HepG2 (cell line): Measurements from ENCODE around the gene CDCP1. TPM values are rescaled to one million over a fixed set of nuclear protein-coding genes. Genes with fewer than 3 reads are reported as not detected.

Source experiments
- ATAC-seq: fragments of 200-7000 bp; cut with Tn5 transposase; 3 replicates; pipeline ENCODE4 v1.9.1; 2020; ENCODE audit warnings: mild to moderate bottlenecking, moderate library complexity
- BruUV-seq: library from RNA; stranded (reverse); fragments of 400-500 nt; replicated peaks from 2 replicates; lab custom pipeline; 2021; lab: Mats Ljungman, UMichigan
- CTCF ChIA-PET: fragments of 300-600 bp; formaldehyde crosslinking; extraction: SDS; loops from one replicate; lab custom pipeline; 2021; ENCODE audit warnings: low total read pairs, inconsistent platforms, low intra/inter-chr PET ratio; lab: Yijun Ruan, JAX
- POLR2A ChIA-PET: fragments of 350-600 bp; sonication (Branson Sonifier 250); formaldehyde crosslinking; loops from one replicate; lab custom pipeline; 2020; ENCODE audit warnings: antibody characterized with exemption, inconsistent platforms; lab: Yijun Ruan, JAX
- DNase-seq: peaks from one replicate; pipeline ENCODE4 v3.0.0-alpha.2; 2015; ENCODE audit warnings: low spot score
- FAIRE-seq: peaks from 3 replicates; lab custom pipeline; 2011; peaks lifted over from hg19 to GRCh38; lab: Jason Lieb, UNC
- H2AFZ ChIP-seq: one replicate; pipeline ENCODE4 v1.6.1; 2011; ENCODE audit warnings: low read length, inconsistent platforms
- H3K27ac ChIP-seq: fragments of 300-600 bp; 3 replicates; pipeline ENCODE4 v1.8.0; 2011; ENCODE audit warnings: mixed run types, mild to moderate bottlenecking, mixed read lengths, low read length, inconsistent platforms; ENCODE audit not compliant: insufficient read depth; ENCODE audit errors: extremely low read length
- H3K27me3 ChIP-seq, 2 experiments: fragments of 200-600 bp in 1 of 2; 2 replicates in 1 of 2; 3 replicates in 1 of 2; pipeline versions ENCODE4 v1.6.0 to v1.8.0; 2011; ENCODE audit warnings: low read length in 2 of 2, mild to moderate bottlenecking in 2 of 2, moderate library complexity in 2 of 2, inconsistent platforms in 1 of 2; ENCODE audit not compliant: insufficient read depth in 2 of 2, control insufficient read depth in 1 of 2
- H3K36me3 ChIP-seq, 2 experiments: fragments of 200-600 bp in 1 of 2; replicated peaks in 1 of 2; 2 replicates in 1 of 2; 3 replicates in 1 of 2; pipeline versions ENCODE4 v1.5.1 to v1.8.0; 2011; ENCODE audit warnings: low read length in 2 of 2, inconsistent platforms in 1 of 2; ENCODE audit not compliant: insufficient read depth in 2 of 2, control insufficient read depth in 1 of 2
- H3K4me1 ChIP-seq: 2 replicates; pipeline ENCODE4 v1.5.1; 2012; ENCODE audit warnings: low read length, inconsistent platforms; ENCODE audit not compliant: insufficient read depth
- H3K4me2 ChIP-seq: 2 replicates; pipeline ENCODE4 v1.6.0; 2011; ENCODE audit warnings: low read depth, low read length, inconsistent platforms
- H3K4me3 ChIP-seq, 3 experiments: fragments of 200-600 bp in 1 of 3; sonication (generic), shearing (Covaris generic) in 1 of 3; replicated peaks in 1 of 3; 2 replicates each; pipeline ENCODE4 v1.5.1; 2011 to 2016; ENCODE audit warnings: low read length in 3 of 3, inconsistent platforms in 2 of 3, low read depth in 2 of 3, mild to moderate bottlenecking in 2 of 3, control low read depth in 1 of 3, mixed read lengths in 1 of 3; ENCODE audit not compliant: insufficient read depth in 1 of 3
- H3K79me2 ChIP-seq: one replicate; pipeline ENCODE4 v1.6.1; 2011; ENCODE audit warnings: low read length, inconsistent platforms; ENCODE audit not compliant: insufficient read depth
- H3K9ac ChIP-seq: 2 replicates; pipeline ENCODE4 v1.6.0; 2011; ENCODE audit warnings: mild to moderate bottlenecking, low read depth, low read length, inconsistent platforms; ENCODE audit not compliant: insufficient read depth
- H3K9me3 ChIP-seq: 2 replicates; pipeline ENCODE4 v1.5.1; 2012; ENCODE audit warnings: mild to moderate bottlenecking, low read length
- H4K20me1 ChIP-seq: 2 replicates; pipeline ENCODE4 v1.6.0; 2011; ENCODE audit warnings: inconsistent platforms, mild to moderate bottlenecking, low read length, moderate library complexity; ENCODE audit not compliant: insufficient read depth
- CAMTA2 ChIP-seq: sonication (generic); formaldehyde crosslinking; IDR thresholded peaks from 2 replicates; pipeline ENCODE4 v1.4.0; 2020; ENCODE audit warnings: mild to moderate bottlenecking, missing genetic modification reagents, borderline replicate concordance
- ELF4 ChIP-seq: sonication (generic); formaldehyde crosslinking; IDR thresholded peaks from 2 replicates; pipeline ENCODE4 v1.5.0; 2020; ENCODE audit warnings: missing genetic modification reagents, mild to moderate bottlenecking, moderate library complexity, borderline replicate concordance
- EZH2 ChIP-seq: conservative IDR thresholded peaks from 2 replicates; pipeline ENCODE4 v1.6.1; 2012; ENCODE audit warnings: mild to moderate bottlenecking, low read depth, low read length, moderate library complexity
- REXO4 ChIP-seq: sonication (generic); formaldehyde crosslinking; IDR thresholded peaks from 2 replicates; pipeline ENCODE4 v1.8.0; 2022; ENCODE audit warnings: missing genetic modification reagents, mild to moderate bottlenecking, borderline replicate concordance
- SMAD9 ChIP-seq: sonication (generic); formaldehyde crosslinking; IDR thresholded peaks from 2 replicates; pipeline ENCODE4 v1.5.1; 2020; ENCODE audit warnings: mild to moderate bottlenecking, missing genetic modification reagents
- SOX5 ChIP-seq: IDR thresholded peaks from 2 replicates; pipeline ENCODE4 v1.6.1; 2016; ENCODE audit warnings: borderline replicate concordance
- ZNF232 ChIP-seq: sonication (generic); formaldehyde crosslinking; IDR thresholded peaks from 2 replicates; pipeline ENCODE4 v1.4.0; 2020; ENCODE audit warnings: missing genetic modification reagents, borderline replicate concordance
- ZNF333 ChIP-seq: sonication (generic); formaldehyde crosslinking; IDR thresholded peaks from 2 replicates; pipeline ENCODE4 v1.4.0; 2020; ENCODE audit warnings: mild to moderate bottlenecking, missing genetic modification reagents, borderline replicate concordance
- ZNF607 ChIP-seq: sonication (generic); formaldehyde crosslinking; IDR thresholded peaks from 2 replicates; pipeline ENCODE4 v1.5.1; 2020; ENCODE audit warnings: missing genetic modification reagents, mild to moderate bottlenecking, borderline replicate concordance
- ZNF614 ChIP-seq: IDR thresholded peaks from 2 replicates; pipeline ENCODE4 v1.6.1; 2018; ENCODE audit warnings: missing biosample characterization, missing genetic modification reagents, inconsistent platforms, borderline replicate concordance
- ZNF652 ChIP-seq: IDR thresholded peaks from 2 replicates; pipeline ENCODE4 v1.6.1; 2016; ENCODE audit warnings: low read depth, borderline replicate concordance
- ZNF772 ChIP-seq: sonication (generic); formaldehyde crosslinking; IDR thresholded peaks from 2 replicates; pipeline ENCODE4 v1.5.0; 2020; ENCODE audit warnings: mild to moderate bottlenecking, missing genetic modification reagents
- WGBS: methylation state at CpG from one replicate; pipeline ENCODE4 v1.1.6; 2017; ENCODE audit warnings: low lambda C conversion rate; 5-methylcytosine and 5-hydroxymethylcytosine counted together
- in situ Hi-C: cut with HindIII; loops from 2 replicates; pipeline ENCODE4 v1.10.0; 2017; ENCODE audit warnings: low pct_unique_long_range_greater_than_20kb; ENCODE audit not compliant: extremely low pct_ligation_motif_present
- intact Hi-C: fragments of 100-400 bp; cut with micrococcal nuclease; formaldehyde crosslinking; loops from one replicate; pipeline ENCODE4 v1.10.0; 2022; ENCODE audit not compliant: unreplicated experiment
- polyA plus RNA-seq, 8 experiments: library from polyadenylated mRNA; depleted of rRNA in 3 of 8; stranded (reverse) in 7 of 8; unstranded in 1 of 8; fragments of >200 nt; fragmentation: Illumina TruSeq in 4 of 8; extraction: Trizol in 4 of 8; gene quantifications; 2 replicates each; pipeline versions ENCODE4 v1.2.1 to v1.2.3, GENCODE V29; 2011 to 2016; ENCODE audit warnings: low read depth in 4 of 8, missing spikeins in 1 of 8, mixed read lengths in 1 of 8; ENCODE audit not compliant: insufficient read depth in 1 of 8
- total RNA-seq, 5 experiments: library from RNA; depleted of rRNA; stranded (reverse); fragments of >200 nt; fragmentation: Illumina TruSeq; extraction: Trizol; gene quantifications; 2 replicates each; pipeline ENCODE4 v1.2.3, GENCODE V29; 2016; ENCODE audit warnings: low read depth in 1 of 5
- TF ChIP-seq, protein P1 (sequence below): IDR thresholded peaks from 2 replicates; pipeline ENCODE4 v1.4.0; 2020; ENCODE audit warnings: mild to moderate bottlenecking, missing genetic modification reagents
- TF ChIP-seq, protein P2 (sequence below): sonication (generic); formaldehyde crosslinking; IDR thresholded peaks from 2 replicates; pipeline ENCODE4 v1.4.0; 2020; ENCODE audit warnings: missing genetic modification reagents, borderline replicate concordance
- TF ChIP-seq, protein P3 (sequence below): sonication (generic); formaldehyde crosslinking; IDR thresholded peaks from 2 replicates; pipeline ENCODE4 v1.8.1; 2022; ENCODE audit warnings: low read depth, mild to moderate bottlenecking, missing genetic modification reagents

CDCP1 gene
- total and polyA plus RNA-seq, 2 of the 13 experiments (the other 11 are each of a cell fraction or from before 2014, with no cell fraction given) = 0.11 to 0.18 TPM

DNA sequence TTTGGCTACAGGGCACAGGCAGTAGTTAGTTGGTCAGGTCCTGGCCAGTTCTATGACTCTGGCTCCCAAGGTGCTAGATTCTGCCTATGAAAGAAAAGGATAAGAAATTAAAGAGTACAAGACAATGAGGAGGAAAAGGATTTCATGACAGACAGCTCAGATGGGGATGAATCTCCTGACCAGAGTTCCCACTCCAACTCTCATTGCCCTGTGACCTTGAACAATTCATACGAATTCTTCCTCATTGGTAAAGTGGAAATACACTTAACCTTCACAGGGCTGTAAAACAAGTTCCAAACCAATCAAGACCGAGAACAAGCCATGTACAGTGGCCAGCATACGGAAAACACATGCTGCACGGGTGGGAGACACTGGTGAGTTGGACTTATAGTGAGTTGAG, 96.4 kb downstream of the CDCP1 start (continued):
- TF ChIP-seq, protein P1, sequence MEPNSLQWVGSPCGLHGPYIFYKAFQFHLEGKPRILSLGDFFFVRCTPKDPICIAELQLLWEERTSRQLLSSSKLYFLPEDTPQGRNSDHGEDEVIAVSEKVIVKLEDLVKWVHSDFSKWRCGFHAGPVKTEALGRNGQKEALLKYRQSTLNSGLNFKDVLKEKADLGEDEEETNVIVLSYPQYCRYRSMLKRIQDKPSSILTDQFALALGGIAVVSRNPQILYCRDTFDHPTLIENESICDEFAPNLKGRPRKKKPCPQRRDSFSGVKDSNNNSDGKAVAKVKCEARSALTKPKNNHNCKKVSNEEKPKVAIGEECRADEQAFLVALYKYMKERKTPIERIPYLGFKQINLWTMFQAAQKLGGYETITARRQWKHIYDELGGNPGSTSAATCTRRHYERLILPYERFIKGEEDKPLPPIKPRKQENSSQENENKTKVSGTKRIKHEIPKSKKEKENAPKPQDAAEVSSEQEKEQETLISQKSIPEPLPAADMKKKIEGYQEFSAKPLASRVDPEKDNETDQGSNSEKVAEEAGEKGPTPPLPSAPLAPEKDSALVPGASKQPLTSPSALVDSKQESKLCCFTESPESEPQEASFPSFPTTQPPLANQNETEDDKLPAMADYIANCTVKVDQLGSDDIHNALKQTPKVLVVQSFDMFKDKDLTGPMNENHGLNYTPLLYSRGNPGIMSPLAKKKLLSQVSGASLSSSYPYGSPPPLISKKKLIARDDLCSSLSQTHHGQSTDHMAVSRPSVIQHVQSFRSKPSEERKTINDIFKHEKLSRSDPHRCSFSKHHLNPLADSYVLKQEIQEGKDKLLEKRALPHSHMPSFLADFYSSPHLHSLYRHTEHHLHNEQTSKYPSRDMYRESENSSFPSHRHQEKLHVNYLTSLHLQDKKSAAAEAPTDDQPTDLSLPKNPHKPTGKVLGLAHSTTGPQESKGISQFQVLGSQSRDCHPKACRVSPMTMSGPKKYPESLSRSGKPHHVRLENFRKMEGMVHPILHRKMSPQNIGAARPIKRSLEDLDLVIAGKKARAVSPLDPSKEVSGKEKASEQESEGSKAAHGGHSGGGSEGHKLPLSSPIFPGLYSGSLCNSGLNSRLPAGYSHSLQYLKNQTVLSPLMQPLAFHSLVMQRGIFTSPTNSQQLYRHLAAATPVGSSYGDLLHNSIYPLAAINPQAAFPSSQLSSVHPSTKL (CRISPR knock-in tag) = no peak
- TF ChIP-seq, protein P2, sequence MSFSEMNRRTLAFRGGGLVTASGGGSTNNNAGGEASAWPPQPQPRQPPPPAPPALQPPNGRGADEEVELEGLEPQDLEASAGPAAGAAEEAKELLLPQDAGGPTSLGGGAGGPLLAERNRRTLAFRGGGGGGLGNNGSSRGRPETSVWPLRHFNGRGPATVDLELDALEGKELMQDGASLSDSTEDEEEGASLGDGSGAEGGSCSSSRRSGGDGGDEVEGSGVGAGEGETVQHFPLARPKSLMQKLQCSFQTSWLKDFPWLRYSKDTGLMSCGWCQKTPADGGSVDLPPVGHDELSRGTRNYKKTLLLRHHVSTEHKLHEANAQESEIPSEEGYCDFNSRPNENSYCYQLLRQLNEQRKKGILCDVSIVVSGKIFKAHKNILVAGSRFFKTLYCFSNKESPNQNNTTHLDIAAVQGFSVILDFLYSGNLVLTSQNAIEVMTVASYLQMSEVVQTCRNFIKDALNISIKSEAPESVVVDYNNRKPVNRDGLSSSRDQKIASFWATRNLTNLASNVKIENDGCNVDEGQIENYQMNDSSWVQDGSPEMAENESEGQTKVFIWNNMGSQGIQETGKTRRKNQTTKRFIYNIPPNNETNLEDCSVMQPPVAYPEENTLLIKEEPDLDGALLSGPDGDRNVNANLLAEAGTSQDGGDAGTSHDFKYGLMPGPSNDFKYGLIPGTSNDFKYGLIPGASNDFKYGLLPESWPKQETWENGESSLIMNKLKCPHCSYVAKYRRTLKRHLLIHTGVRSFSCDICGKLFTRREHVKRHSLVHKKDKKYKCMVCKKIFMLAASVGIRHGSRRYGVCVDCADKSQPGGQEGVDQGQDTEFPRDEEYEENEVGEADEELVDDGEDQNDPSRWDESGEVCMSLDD = no peak
- TF ChIP-seq ZNF652 (no peak), ZNF772 (CRISPR knock-in tag) (no peak)

DNA sequence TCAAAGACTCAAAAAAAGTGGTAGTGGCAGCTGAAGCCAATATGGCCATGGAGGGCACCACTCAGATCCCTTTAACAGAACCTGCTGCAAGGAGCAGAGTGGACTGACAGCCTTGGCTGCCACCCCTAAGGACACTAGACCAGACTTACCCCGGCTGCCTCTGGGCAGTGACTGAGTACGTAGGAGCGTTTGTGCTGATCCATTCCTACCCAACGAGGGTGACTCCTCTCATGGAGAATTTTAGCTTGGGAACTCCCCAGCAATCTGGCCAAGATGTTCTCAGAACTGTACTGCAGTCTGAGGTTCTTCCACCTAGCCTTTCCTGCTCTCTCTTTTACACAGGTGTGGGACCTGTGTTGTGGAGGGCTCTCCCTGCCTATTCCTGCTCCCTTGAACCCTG, 97.9 kb downstream of the CDCP1 start:
- H3K27ac ChIP-seq = no peak overlapping the region
- DNase-seq = no peak
- no peaks in the 10 kb centered on the region for H4K20me1 ChIP-seq
- ATAC-seq = no peak
- no peak for FAIRE-seq
- H3K9me3 ChIP-seq = no peaks in the 10 kb centered on the region
- H3K4me1 ChIP-seq = no peaks in the 10 kb centered on the region
- H3K27me3 ChIP-seq = peaks cover 1 to 25% of the 10 kb centered on the region in 2 experiments; a peak in 2 of 5 replicates
- POLR2A ChIA-PET = no interaction called here
- H3K79me2 ChIP-seq = no peaks in the 10 kb centered on the region
- H3K4me2 ChIP-seq = no peak overlapping the region
- H3K4me3 ChIP-seq = no peak overlapping the region
- H2AFZ ChIP-seq = no peak overlapping the region
- no TSS peak for BruUV-seq
- H3K36me3 ChIP-seq = no peaks in the 10 kb centered on the region
- CTCF ChIA-PET = no interaction called here
- no peak overlapping the region for H3K9ac ChIP-seq
- WGBS = 0% methylated on average over 1 of the region's 4 CpGs
- intact Hi-C loops (no loop called here), in situ Hi-C loops (loop anchor here (25.0 kb wide), 1 partner anchor 439 kb away; no protein-coding TSS in a partner anchor)
- no peak for TF ChIP-seq ZNF232 (CRISPR knock-in tag)
- no peak for TF ChIP-seq EZH2
- no peak for TF ChIP-seq SMAD9 (CRISPR knock-in tag)
- no peak for TF ChIP-seq REXO4 (CRISPR knock-in tag)
- TF ChIP-seq ZNF614 (CRISPR knock-in tag) = no peak
- TF ChIP-seq ELF4 (CRISPR knock-in tag) = no peak
- TF ChIP-seq SOX5 (CRISPR knock-in tag) = no peak
- TF ChIP-seq ZNF607 (CRISPR knock-in tag) = no peak
- no peak for TF ChIP-seq ZNF333 (CRISPR knock-in tag)
- TF ChIP-seq, protein P3, sequence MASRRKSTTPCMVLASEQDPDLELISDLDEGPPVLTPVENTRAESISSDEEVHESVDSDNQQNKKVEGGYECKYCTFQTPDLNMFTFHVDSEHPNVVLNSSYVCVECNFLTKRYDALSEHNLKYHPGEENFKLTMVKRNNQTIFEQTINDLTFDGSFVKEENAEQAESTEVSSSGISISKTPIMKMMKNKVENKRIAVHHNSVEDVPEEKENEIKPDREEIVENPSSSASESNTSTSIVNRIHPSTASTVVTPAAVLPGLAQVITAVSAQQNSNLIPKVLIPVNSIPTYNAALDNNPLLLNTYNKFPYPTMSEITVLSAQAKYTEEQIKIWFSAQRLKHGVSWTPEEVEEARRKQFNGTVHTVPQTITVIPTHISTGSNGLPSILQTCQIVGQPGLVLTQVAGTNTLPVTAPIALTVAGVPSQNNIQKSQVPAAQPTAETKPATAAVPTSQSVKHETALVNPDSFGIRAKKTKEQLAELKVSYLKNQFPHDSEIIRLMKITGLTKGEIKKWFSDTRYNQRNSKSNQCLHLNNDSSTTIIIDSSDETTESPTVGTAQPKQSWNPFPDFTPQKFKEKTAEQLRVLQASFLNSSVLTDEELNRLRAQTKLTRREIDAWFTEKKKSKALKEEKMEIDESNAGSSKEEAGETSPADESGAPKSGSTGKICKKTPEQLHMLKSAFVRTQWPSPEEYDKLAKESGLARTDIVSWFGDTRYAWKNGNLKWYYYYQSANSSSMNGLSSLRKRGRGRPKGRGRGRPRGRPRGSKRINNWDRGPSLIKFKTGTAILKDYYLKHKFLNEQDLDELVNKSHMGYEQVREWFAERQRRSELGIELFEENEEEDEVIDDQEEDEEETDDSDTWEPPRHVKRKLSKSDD = no peak
- TF ChIP-seq CAMTA2 (CRISPR knock-in tag) = no peak
